Spleen (tissue), 11 donors: Measurements from ENCODE around the gene BPIFB3. TPM values are rescaled to one million over a fixed set of nuclear protein-coding genes. Genes with fewer than 3 reads are reported as not detected.
"Not testable (repeated sequence)": the region's sequence is repeated elsewhere in the genome, so short reads cannot be mapped to it uniquely, and the experiment has no call there.

ENCODE experiments used
- DNase-seq: peaks from one replicate; pipeline ENCODE4 v3.0.0-alpha.2; 2020
- H3K27ac ChIP-seq, 8 donors: fragments of 200-600 bp; sonication (generic) in 7 of 8; 1 replicate in 4 of 8; 2 replicates in 4 of 8; pipeline versions ENCODE4 v1.5.0 to v1.8.0; 2016 to 2021; ENCODE audit warnings: inconsistent platforms in 4 of 8, mild to moderate bottlenecking in 4 of 8, moderate library complexity in 1 of 8
- H3K27me3 ChIP-seq, 7 donors: fragments of 200-600 bp; sonication (generic) in 6 of 7; replicated peaks in 1 of 7; 1 replicate in 4 of 7; 2 replicates in 3 of 7; pipeline versions ENCODE4 v1.5.0 to v1.8.0; 2016 to 2021; ENCODE audit warnings: inconsistent platforms in 3 of 7, mild to moderate bottlenecking in 1 of 7
- H3K36me3 ChIP-seq, 6 donors: fragments of 200-600 bp; sonication (generic) in 5 of 6; 1 replicate in 4 of 6; 2 replicates in 2 of 6; pipeline versions ENCODE4 v1.5.0 to v1.8.0; 2016 to 2021; ENCODE audit warnings: inconsistent platforms in 2 of 6
- H3K4me1 ChIP-seq, 6 donors: fragments of 200-600 bp; sonication (generic) in 5 of 6; 1 replicate in 3 of 6; 2 replicates in 3 of 6; pipeline versions ENCODE4 v1.5.0 to v1.8.0; 2016 to 2021; ENCODE audit warnings: inconsistent platforms in 3 of 6
- H3K4me3 ChIP-seq, 8 donors: fragments of 200-600 bp; sonication (generic) in 7 of 8; 1 replicate in 4 of 8; 2 replicates in 4 of 8; pipeline versions ENCODE4 v1.5.0 to v1.8.0; 2016 to 2021; ENCODE audit warnings: inconsistent platforms in 4 of 8, mild to moderate bottlenecking in 4 of 8, moderate library complexity in 2 of 8
- H3K9me3 ChIP-seq, 8 donors: fragments of 200-600 bp; sonication (generic) in 7 of 8; 1 replicate in 4 of 8; 2 replicates in 4 of 8; pipeline versions ENCODE4 v1.5.0 to v1.8.0; 2016 to 2021; ENCODE audit warnings: inconsistent platforms in 4 of 8
- CTCF ChIP-seq, 11 experiments: fragments of 200-600 bp in 7 of 11; fragments of 450-650 bp in 4 of 11; sonication (generic) in 4 of 11; IDR thresholded peaks in 8 of 11; conservative IDR thresholded peaks in 3 of 11; 1 replicate in 7 of 11; 2 replicates in 4 of 11; pipeline versions ENCODE4 v1.4.0 to v1.8.0; 2016 to 2021; ENCODE audit warnings: antibody characterized with exemption in 11 of 11, inconsistent platforms in 4 of 11, mild to moderate bottlenecking in 1 of 11
- POLR2A ChIP-seq, 3 donors: fragments of 450-650 bp; IDR thresholded peaks; one replicate each; pipeline ENCODE4 v1.5.1; 2017; ENCODE audit warnings: antibody characterized with exemption in 3 of 3, mild to moderate bottlenecking in 1 of 3
- POLR2AphosphoS5 ChIP-seq, 3 donors: sonication (generic); formaldehyde crosslinking; IDR thresholded peaks; one replicate each; pipeline ENCODE4 v1.5.1; 2017; ENCODE audit warnings: antibody characterized with exemption in 3 of 3
- WGBS, 5 donors: extraction: QIAGEN DNeasy Blood & Tissue Kit in 3 of 5; methylation state at CpG; one replicate each; pipeline versions ENCODE4 v1.1.5 to v1.1.7; 2013 to 2018; 5-methylcytosine and 5-hydroxymethylcytosine counted together
- intact Hi-C: fragments of 100-400 bp; cut with DNase I; formaldehyde crosslinking; loops from one replicate; pipeline ENCODE4 v1.15.0; 2023; ENCODE audit warnings: low total_unique reads
- polyA plus RNA-seq, 3 donors: library from polyadenylated mRNA; stranded (reverse); fragments of 200-250 nt; gene quantifications; one replicate each; pipeline ENCODE4 v1.2.1, GENCODE V29; 2013
- total RNA-seq, 7 donors: library from RNA; depleted of rRNA in 3 of 7; stranded (reverse); fragments of >200 nt in 3 of 7; fragmentation: NEBNext Ultra II Directional in 4 of 7; extraction: Animal tissue kit (Norgen Biotek cat#: 25700) in 4 of 7; gene quantifications; one replicate each; pipeline versions ENCODE4 v1.1.0 to v1.2.1, GENCODE V29; 2016 to 2021
- donor health status: healthy with polysubstance abuse.
- donor health status: DM: no; HTN: no; CAD: no; lungs with moderate emphysema.
- donor health status: DM: no; HTN: no; CAD: no.
- donor health status: Bipolar disorder and iron deficiency.
- donor health status: healthy.
- donor health status: DM: no; HTN: no; CAD: no.
- donor health status: DM: yes; HTN: yes; CAD: no.

The BPIFB3 gene
- total and polyA plus RNA-seq, 10 donors, result not detected

GRCh38 chr20:33043731-33044181, 9.9 kb upstream of the BPIFB3 start:
- H3K4me3 ChIP-seq, result no peak overlapping the region
- H3K27me3 ChIP-seq, result no peaks in the 10 kb centered on the region
- H3K9me3 ChIP-seq, result peaks cover 3 to 33% (median 24%) of the 10 kb centered on the region in 8 donors
- H3K36me3 ChIP-seq, result no peaks in the 10 kb centered on the region
- H3K27ac ChIP-seq, result no peak overlapping the region
- WGBS, 5 donors, result 52 to 74% (median 59%) methylated on average over 1 of the region's 1 CpG
- H3K4me1 ChIP-seq, result no peaks in the 10 kb centered on the region
- no peak for TF ChIP-seq POLR2A (IDR thresholded peaks at IDR 0.05)
- TF ChIP-seq CTCF (IDR thresholded peaks at IDR 0.05 in 8 of 11, conservative IDR thresholded peaks at IDR 0.05 in 3 of 11), result no peak
- TF ChIP-seq POLR2AphosphoS5 (IDR thresholded peaks at IDR 0.05), result no peak
- no peak for DNase-seq
- intact Hi-C loops, result no loop called here

GRCh38 chr20:33045129-33045721, 8.5 kb upstream of the BPIFB3 start:
- H3K27ac ChIP-seq, intact Hi-C loops, H3K27me3 ChIP-seq, DNase-seq, H3K4me1 ChIP-seq, H3K4me3 ChIP-seq, H3K36me3 ChIP-seq: not testable (repeated sequence)
- peaks cover 3 to 33% (median 24%) of the 10 kb centered on the region in 8 donors for H3K9me3 ChIP-seq
- 79 to 92% (median 88%) methylated on average over 15 of the region's 15 CpGs for WGBS, 5 donors

- intact Hi-C loops, result no loop called here
- Histone ChIP-seq H3K27ac (no peak overlapping the region), H3K27me3 (no peaks in the 10 kb centered on the region), H3K9me3 (peaks cover 3 to 33% (median 24%) of the 10 kb centered on the region in 8 donors), H3K36me3 (no peaks in the 10 kb centered on the region), H3K4me1 (no peaks in the 10 kb centered on the region), H3K4me3 (no peak overlapping the region)
- DNase-seq, result no peak
- TF ChIP-seq POLR2AphosphoS5 (IDR thresholded peaks at IDR 0.05), result no peak
- TF ChIP-seq CTCF (IDR thresholded peaks at IDR 0.05 in 8 of 11, conservative IDR thresholded peaks at IDR 0.05 in 3 of 11), result no peak
- TF ChIP-seq POLR2A (IDR thresholded peaks at IDR 0.05), result no peak
- WGBS, 5 donors, result 77 to 83% (median 79%) methylated on average over 3 of the region's 3 CpGs
These were observed 7.3 kb upstream of the BPIFB3 start for GRCh38 chr20:33046412-33046811.

- WGBS, 5 donors, result 67 to 91% (median 88%) methylated on average over 4 of the region's 4 CpGs
- no peaks in the 10 kb centered on the region for H3K4me1 ChIP-seq
- intact Hi-C loops, result no loop called here
These were observed 2.4 kb upstream of the BPIFB3 start for GRCh38 chr20:33051333-33051732.

More at GRCh38 chr20:33051333-33051732, 2.4 kb upstream of the BPIFB3 start:
- no peak for DNase-seq
- Histone ChIP-seq H3K36me3 (no peaks in the 10 kb centered on the region), H3K27ac (no peak overlapping the region), H3K9me3 (peaks cover 0 to 7% (median 4%) of the 10 kb centered on the region in 8 donors), H3K4me3 (no peak overlapping the region), H3K27me3 (no peaks in the 10 kb centered on the region)
- no peak for TF ChIP-seq POLR2A (IDR thresholded peaks at IDR 0.05)
- no peak for TF ChIP-seq POLR2AphosphoS5 (IDR thresholded peaks at IDR 0.05)
- TF ChIP-seq CTCF (IDR thresholded peaks at IDR 0.05 in 8 of 11, conservative IDR thresholded peaks at IDR 0.05 in 3 of 11), result no peak
